Epidermal melanocyte (primary cell): ENCODE results near the gene GGTLC2.
"Not testable (repeated sequence)": the region's sequence is repeated elsewhere in the genome, so short reads cannot be mapped to it uniquely, and the experiment has no call there.

ENCODE experiments used
- DNase-seq: peaks from one replicate; pipeline ENCODE4 v3.0.0; 2011; ENCODE audit warnings: low spot score; ENCODE audit not compliant: insufficient read length

The GGTLC2 gene

DNA sequence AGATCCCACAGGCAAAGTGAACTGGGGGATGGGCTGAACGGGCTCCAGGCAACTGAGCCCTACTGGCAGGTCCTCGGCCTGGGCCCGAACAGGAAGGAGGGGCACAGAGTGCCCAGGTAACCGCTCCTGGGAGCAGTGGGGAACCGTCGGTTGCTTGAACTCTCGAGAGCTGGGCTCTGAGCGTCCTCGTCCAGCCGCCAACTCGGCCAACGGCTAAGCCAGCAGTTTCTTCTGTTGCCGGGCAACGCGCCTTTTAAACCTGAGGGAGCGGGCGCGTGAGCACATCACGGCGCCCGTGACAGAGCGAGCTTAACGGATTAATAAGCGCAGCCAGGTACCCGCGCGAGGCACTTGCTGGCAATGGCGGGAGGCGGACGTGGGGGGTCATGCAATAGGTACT, at the start of gene GGTLC2:
Gene GGTLC2 (plus strand): TSS at position 301 of the 400 bp plus-strand sequence. CDS start 1,732 bp downstream, outside the sequence.
- not testable (repeated sequence) for DNase-seq

- no peak for DNase-seq
Observed at GRCh38 chr22:22595001-22595835, 49.2 kb upstream of the GGTLC2 start.

GRCh38 chr22:22598144-22598543, 46.3 kb upstream of the GGTLC2 start:
- DNase-seq: no peak

DNA sequence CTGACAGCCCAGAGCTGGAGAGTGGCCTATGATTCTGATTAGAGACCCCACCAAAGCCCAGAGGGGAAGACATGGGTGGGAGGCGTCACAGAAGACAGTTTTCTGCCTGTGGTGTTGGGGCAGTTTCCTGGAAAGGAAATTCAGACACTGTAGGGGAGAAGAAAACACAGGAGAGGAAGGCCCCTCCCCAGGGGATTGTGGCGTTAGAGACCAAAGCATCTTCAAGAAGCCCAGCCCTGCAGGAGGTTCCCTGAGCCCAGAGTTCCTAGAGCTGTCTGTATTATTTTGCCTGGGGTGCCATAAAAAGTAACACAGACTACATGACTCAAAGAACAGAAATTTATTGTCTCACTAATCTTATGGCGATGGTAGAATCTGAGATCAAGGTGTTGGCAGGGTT, 45.2 kb upstream of the GGTLC2 start:
- no peak for DNase-seq

DNA sequence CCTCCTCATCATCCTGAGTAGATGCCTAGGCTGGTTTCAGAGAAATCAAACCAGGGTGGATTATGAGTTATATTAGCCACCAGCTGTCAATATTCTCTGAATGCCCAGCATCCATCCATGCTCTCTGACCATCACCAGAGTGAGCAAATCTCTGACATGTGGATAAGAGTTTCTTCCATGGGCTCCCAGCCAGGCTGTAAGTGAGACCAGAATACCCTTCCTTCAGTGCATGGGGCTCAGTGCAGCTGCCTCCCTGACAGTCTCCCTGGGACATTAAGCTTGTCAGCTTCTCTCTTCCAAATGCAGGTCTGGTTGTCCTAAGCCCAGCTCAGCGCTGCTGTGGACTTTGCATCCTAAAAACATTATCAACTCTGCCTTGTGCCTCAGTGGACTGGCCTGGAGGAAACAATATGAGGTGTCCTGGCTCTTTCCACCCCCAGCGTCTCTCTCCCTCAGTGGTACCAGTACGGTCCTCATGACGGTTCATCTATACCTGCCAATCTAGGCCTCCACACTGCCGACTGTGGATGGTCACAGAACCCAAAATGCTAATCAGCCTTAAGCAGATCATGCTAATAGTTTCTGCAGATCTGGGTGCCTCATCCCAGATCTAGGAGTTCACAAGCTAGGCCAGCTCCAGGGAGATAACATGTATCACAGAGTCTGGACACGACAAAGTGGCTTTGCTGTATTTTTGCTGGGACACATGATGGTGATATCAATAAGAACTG, 43.7 kb upstream of the GGTLC2 start:
- no peak for DNase-seq

DNA sequence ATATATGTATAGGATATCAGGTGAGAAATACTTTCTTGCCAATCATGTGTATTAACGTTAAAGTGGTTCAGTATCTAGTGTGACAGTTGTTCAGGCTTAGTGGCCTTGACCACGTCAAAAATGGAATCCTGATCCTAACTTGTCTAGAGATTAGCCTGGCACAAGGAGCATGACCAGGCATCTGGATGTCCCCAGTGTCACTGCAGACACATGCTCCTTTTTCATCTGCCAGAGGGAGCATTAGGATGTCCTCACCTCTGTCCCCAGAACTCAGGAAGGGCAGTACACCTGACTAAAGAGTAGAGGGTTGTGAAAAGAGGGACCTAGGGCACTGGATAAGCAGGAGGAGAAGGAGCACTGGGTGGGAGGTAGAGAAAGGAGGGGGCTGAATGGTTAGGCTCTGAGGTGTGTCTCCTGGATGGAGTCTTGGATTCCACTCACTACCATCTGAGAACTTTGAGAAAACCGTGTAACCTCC, 40.9 kb upstream of the GGTLC2 start:
- no peak for DNase-seq

- DNase-seq: no peak
Observed at GRCh38 chr22:22604326-22605073, 39.9 kb upstream of the GGTLC2 start.

GRCh38 chr22:22605074-22605404, 39.4 kb upstream of the GGTLC2 start:
- no peak for DNase-seq

DNA sequence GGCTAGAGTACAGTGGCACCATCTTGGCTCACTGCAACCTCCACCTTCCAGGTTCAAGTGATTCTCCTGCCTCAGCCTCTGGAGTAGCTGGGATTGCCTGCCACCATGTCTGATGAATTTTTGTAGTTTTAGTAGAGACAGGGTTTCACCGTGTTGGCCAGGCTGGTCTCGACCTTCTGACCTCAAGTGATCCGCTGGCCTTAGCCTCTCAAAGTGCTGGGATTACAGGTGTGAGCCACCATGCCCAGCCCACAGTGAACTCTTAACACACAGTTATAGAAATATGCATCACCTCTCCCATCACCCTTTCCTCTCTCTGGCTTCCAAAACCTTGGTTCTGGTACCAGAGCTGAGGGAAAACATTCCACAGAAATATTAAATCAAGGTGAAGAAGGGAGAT, 36.4 kb upstream of the GGTLC2 start:
- DNase-seq: not testable (repeated sequence)

DNA sequence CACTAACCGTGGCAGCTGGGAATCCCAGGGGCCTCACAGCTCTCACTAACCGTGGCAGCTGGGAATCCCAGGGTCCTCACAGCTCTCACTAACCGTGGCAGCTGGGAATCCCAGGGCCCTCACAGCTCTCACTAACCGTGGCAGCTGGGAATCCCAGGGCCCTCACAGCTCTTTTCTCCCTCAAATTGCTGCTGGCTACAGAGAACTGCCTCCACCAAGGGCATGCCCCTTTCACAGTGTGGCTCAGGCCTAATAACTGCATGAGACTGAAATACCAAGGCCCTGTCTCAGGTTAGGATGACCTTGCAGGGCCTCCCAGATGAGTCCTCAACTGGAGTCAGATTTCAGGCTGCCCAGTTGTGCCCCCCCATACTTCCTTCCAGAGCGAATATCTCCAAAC, 35.1 kb upstream of the GGTLC2 start:
- DNase-seq: no peak

- DNase-seq: no peak
Observed at GRCh38 chr22:22612516-22612915, 31.9 kb upstream of the GGTLC2 start.

DNA sequence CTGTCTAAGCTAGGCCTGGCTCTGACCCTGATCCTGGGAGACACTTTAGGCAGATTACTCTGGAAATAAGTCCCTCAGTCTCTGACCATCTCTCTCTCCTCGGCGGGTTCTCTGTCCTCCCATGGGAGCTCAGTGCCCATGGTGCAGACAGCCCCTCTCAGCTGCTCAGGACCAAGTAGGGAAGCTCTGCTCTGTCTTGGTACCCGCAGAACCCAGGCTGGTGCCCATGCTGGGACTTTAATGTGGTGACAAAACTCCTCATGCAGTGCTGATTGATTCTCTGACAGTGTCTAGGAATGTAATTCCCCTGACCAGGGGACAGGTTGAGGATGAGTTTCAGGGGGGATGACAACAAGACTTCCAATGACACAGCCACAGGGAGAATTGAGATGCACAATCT, 30.3 kb upstream of the GGTLC2 start:
- no peak for DNase-seq

- no peak for DNase-seq
Observed at GRCh38 chr22:22616636-22617035, 27.8 kb upstream of the GGTLC2 start.

- DNase-seq: no peak
Observed at GRCh38 chr22:22618448-22618847, 26.0 kb upstream of the GGTLC2 start.

- DNase-seq: no peak
Observed at GRCh38 chr22:22618923-22619322, 25.5 kb upstream of the GGTLC2 start.

- no peak for DNase-seq
Observed at GRCh38 chr22:22619765-22620414, 24.5 kb upstream of the GGTLC2 start.

GRCh38 chr22:22628546-22629495, 15.6 kb upstream of the GGTLC2 start:
- DNase-seq: not testable (repeated sequence)

GRCh38 chr22:22631223-22631652, 13.2 kb upstream of the GGTLC2 start:
- not testable (repeated sequence) for DNase-seq

- DNase-seq: not testable (repeated sequence)
Observed at GRCh38 chr22:22632226-22632625, 12.2 kb upstream of the GGTLC2 start.

- DNase-seq: not testable (repeated sequence)
Observed at GRCh38 chr22:22633533-22633932, 10.9 kb upstream of the GGTLC2 start.
